CD4-positive, alpha-beta memory T cell (primary cell): Measurements from ENCODE around the gene INPP4A. TPM values are rescaled to one million over a fixed set of nuclear protein-coding genes. Genes with fewer than 3 reads are reported as not detected.

Experiments
- CTCF ChIA-PET: fragments of 350-600 bp; sonication (Branson Sonifier 250); formaldehyde crosslinking; loops from one replicate; lab custom pipeline; 2021; ENCODE audit warnings: inconsistent platforms; ENCODE audit not compliant: partially characterized antibody; lab: Charles Lee
- POLR2A ChIA-PET: fragments of 350-600 bp; sonication (Branson Sonifier 250); formaldehyde crosslinking; loops from one replicate; lab custom pipeline; 2021; ENCODE audit not compliant: partially characterized antibody; lab: Charles Lee
- DNase-seq, 5 donors: peaks; one replicate each; pipeline versions ENCODE4 v3.0.0 to v3.0.0-alpha.2; 2020 to 2022; ENCODE audit warnings: mixed read lengths in 1 of 5
- H3K27ac ChIP-seq: one replicate; pipeline ENCODE4 v1.7.0; 2013; ENCODE audit warnings: low read depth, low read length
- H3K27me3 ChIP-seq: 2 replicates; pipeline ENCODE4 v1.7.0; 2013; ENCODE audit warnings: mild to moderate bottlenecking, low read length, moderate library complexity; ENCODE audit not compliant: insufficient read depth
- H3K36me3 ChIP-seq: 2 replicates; pipeline ENCODE4 v1.7.0; 2013; ENCODE audit warnings: mild to moderate bottlenecking, low read length, moderate library complexity; ENCODE audit not compliant: insufficient read depth
- H3K4me1 ChIP-seq: 2 replicates; pipeline ENCODE4 v1.7.0; 2013; ENCODE audit warnings: mild to moderate bottlenecking, low read length, moderate library complexity; ENCODE audit not compliant: insufficient read depth
- H3K4me3 ChIP-seq, 2 donors: one replicate each; pipeline ENCODE4 v1.7.0; 2013; ENCODE audit warnings: low read length in 2 of 2, mild to moderate bottlenecking in 1 of 2
- H3K9me3 ChIP-seq, 2 donors: one replicate each; pipeline ENCODE4 v1.7.0; 2013; ENCODE audit warnings: low read length in 2 of 2, control low read depth in 1 of 2; ENCODE audit not compliant: control insufficient read depth in 1 of 2
- H3K27ac Mint-ChIP-seq, 7 donors: one replicate each; pipeline ENCODE4 v1.8.0; 2020 to 2021; ENCODE audit warnings: mixed read lengths in 7 of 7, mild to moderate bottlenecking in 6 of 7, inconsistent platforms in 3 of 7, moderate library complexity in 3 of 7
- H3K27me3 Mint-ChIP-seq, 2 donors: one replicate each; pipeline ENCODE4 v1.8.0; 2020 to 2021; ENCODE audit warnings: mixed read lengths in 2 of 2
- H3K36me3 Mint-ChIP-seq, 2 donors: one replicate each; pipeline ENCODE4 v1.8.0; 2020 to 2021; ENCODE audit warnings: mixed read lengths in 2 of 2, inconsistent platforms in 1 of 2, mild to moderate bottlenecking in 1 of 2
- H3K4me1 Mint-ChIP-seq, 4 donors: one replicate each; pipeline ENCODE4 v1.8.0; 2020 to 2021; ENCODE audit warnings: mixed read lengths in 4 of 4, mild to moderate bottlenecking in 1 of 4
- H3K4me3 Mint-ChIP-seq, 8 donors: one replicate each; pipeline ENCODE4 v1.8.0; 2020 to 2021; ENCODE audit warnings: mixed read lengths in 8 of 8, mild to moderate bottlenecking in 7 of 8, moderate library complexity in 6 of 8, inconsistent platforms in 3 of 8
- H3K9me3 Mint-ChIP-seq, 8 donors: one replicate each; pipeline ENCODE4 v1.8.0; 2020 to 2021; ENCODE audit warnings: mixed read lengths in 8 of 8, mild to moderate bottlenecking in 5 of 8, inconsistent platforms in 3 of 8, moderate library complexity in 1 of 8
- intact Hi-C: fragments of 100-400 bp; cut with micrococcal nuclease; formaldehyde crosslinking; loops from one replicate; pipeline ENCODE4 v1.15.1; 2023
- polyA plus RNA-seq, 2 donors: library from polyadenylated mRNA; unstranded; fragments of 300-500 nt; fragmentation: Illumina TruSeq; gene quantifications; one replicate each; pipeline ENCODE4 v1.2.3, GENCODE V29; 2021
- total RNA-seq, 2 experiments: library from RNA; stranded (reverse); gene quantifications; one replicate each; pipeline ENCODE4 v1.2.3, GENCODE V29; 2021

Gene INPP4A
- total and polyA plus RNA-seq, 4 experiments from 2014 or later = 30.5 to 133 (median 91.9) TPM

GRCh38 chr2:98459496-98460175 is 15.0 kb downstream of the INPP4A start:
- Mint-ChIP-seq H3K27me3 (no peaks in the 10 kb centered on the region), H3K36me3 (peaks cover 9 to 30% of the 10 kb centered on the region in 2 donors), H3K9me3 (peaks cover 0 to 3% (median 0%) of the 10 kb centered on the region in 8 donors), H3K4me3 (peak overlapping the region in 7 of 8 donors; percentile 65 to 90 (median 81)), H3K4me1 (peaks cover 76 to 95% (median 88%) of the 10 kb centered on the region in 4 donors), H3K27ac (peak overlapping the region; percentile 86 to 99 (median 97))
- CTCF ChIA-PET = interaction anchor here (0.6 to 1.2 kb wide), 3 partner anchors 11 to 362 kb away, joined by 3 to 5 read pairs (median 3); no protein-coding TSS in a partner anchor
- POLR2A ChIA-PET = interaction anchor here (1.0 to 20.9 kb wide), 4 partner anchors 9 to 22 kb away, joined by 4 to 327 read pairs (median 22); partner anchors contain the start of gene INPP4A
- Histone ChIP-seq H3K27me3 (no peaks in the 10 kb centered on the region), H3K9me3 (no peaks in the 10 kb centered on the region), H3K36me3 (no peaks in the 10 kb centered on the region), H3K4me3 (no peak overlapping the region), H3K4me1 (peaks cover 98% of the 10 kb centered on the region), H3K27ac (peak overlapping the region; percentile 68)
- intact Hi-C loops = loop anchor here (5.0 kb wide), 1 partner anchor 148 kb away; the partner anchor contains the start of genes COA5 and UNC50
- no peak for DNase-seq

GRCh38 chr2:98460573-98461497 is 16.2 kb downstream of the INPP4A start:
- no peaks in the 10 kb centered on the region for H3K27me3 ChIP-seq
- POLR2A ChIA-PET = interaction anchor here (1.1 to 20.9 kb wide), 4 partner anchors 10 to 55 kb away, joined by 3 to 338 read pairs (median 168); partner anchors contain the start of gene INPP4A
- peaks cover 98% of the 10 kb centered on the region for H3K4me1 ChIP-seq
- DNase-seq = peak; percentile 56 to 91 (median 60)
- peak overlapping the region; percentile 86 to 99 (median 97) for H3K27ac Mint-ChIP-seq
- peaks cover 0 to 1% (median 0%) of the 10 kb centered on the region in 8 donors for H3K9me3 Mint-ChIP-seq
- no peaks in the 10 kb centered on the region for H3K36me3 ChIP-seq
- no peaks in the 10 kb centered on the region for H3K27me3 Mint-ChIP-seq
- intact Hi-C loops = loop anchor here (5.0 kb wide), 1 partner anchor 146 kb away; the partner anchor contains the start of genes COA5 and UNC50
- H3K4me1 Mint-ChIP-seq = peaks cover 77 to 95% (median 87%) of the 10 kb centered on the region in 4 donors
- peaks cover 7 to 24% of the 10 kb centered on the region in 2 donors for H3K36me3 Mint-ChIP-seq
- H3K27ac ChIP-seq = peak overlapping the region; percentile 68
- CTCF ChIA-PET = interaction anchor here (1.1 to 7.6 kb wide), 4 partner anchors 10 to 24 kb away, joined by 5 to 81 read pairs (median 6); no protein-coding TSS in a partner anchor
- H3K9me3 ChIP-seq = no peaks in the 10 kb centered on the region
- peak overlapping the region; percentile 41 to 90 (median 81) for H3K4me3 Mint-ChIP-seq
- H3K4me3 ChIP-seq = no peak overlapping the region

GRCh38 chr2:98461498-98462049 is 16.9 kb downstream of the INPP4A start:
- ChIA-PET CTCF (interaction anchor here (0.9 to 7.6 kb wide), 6 partner anchors 9 to 56 kb away, joined by 3 to 81 read pairs (median 6); no protein-coding TSS in a partner anchor), POLR2A (interaction anchor here (1.1 to 20.9 kb wide), 4 partner anchors 10 to 56 kb away, joined by 3 to 338 read pairs (median 168); partner anchors contain the start of gene INPP4A)
- H3K9me3 ChIP-seq = no peaks in the 10 kb centered on the region

GRCh38 chr2:98463081-98463481 is 18.4 kb downstream of the INPP4A start:
- H3K27ac ChIP-seq = peak overlapping the region; percentile 71
- no peaks in the 10 kb centered on the region for H3K9me3 ChIP-seq
- intact Hi-C loops = loop anchor here (5.0 kb wide), 1 partner anchor 144 kb away; the partner anchor contains the start of genes COA5 and UNC50
- H3K36me3 Mint-ChIP-seq = peaks cover 6 to 15% of the 10 kb centered on the region in 2 donors
- peak overlapping the region; percentile 92 to 98 (median 97) for H3K27ac Mint-ChIP-seq
- H3K9me3 Mint-ChIP-seq = peaks cover 0 to 4% (median 0%) of the 10 kb centered on the region in 8 donors
- H3K4me1 ChIP-seq = peaks cover 98% of the 10 kb centered on the region
- no peaks in the 10 kb centered on the region for H3K27me3 Mint-ChIP-seq
- CTCF ChIA-PET = interaction anchor here (1.1 to 7.6 kb wide), 7 partner anchors 12 to 54 kb away, joined by 4 to 81 read pairs (median 32); no protein-coding TSS in a partner anchor
- no peaks in the 10 kb centered on the region for H3K36me3 ChIP-seq
- H3K4me3 Mint-ChIP-seq = peak overlapping the region; percentile 11 to 98 (median 88)
- DNase-seq = no peak
- H3K4me1 Mint-ChIP-seq = peaks cover 81 to 93% (median 88%) of the 10 kb centered on the region in 4 donors
- POLR2A ChIA-PET = interaction anchor here (1.3 to 20.9 kb wide), 6 partner anchors 9 to 308 kb away, joined by 3 to 338 read pairs (median 12); partner anchors contain the start of gene INPP4A
- H3K4me3 ChIP-seq = peak overlapping the region; percentile 33 to 40
- H3K27me3 ChIP-seq = no peaks in the 10 kb centered on the region

More at GRCh38 chr2:98461498-98462049, 16.9 kb downstream of the INPP4A start:
- H3K36me3 Mint-ChIP-seq = peaks cover 6 to 19% of the 10 kb centered on the region in 2 donors
- H3K36me3 ChIP-seq = no peaks in the 10 kb centered on the region
- peaks cover 79 to 95% (median 90%) of the 10 kb centered on the region in 4 donors for H3K4me1 Mint-ChIP-seq
- intact Hi-C loops = loop anchor here (5.0 kb wide), 1 partner anchor 146 kb away; the partner anchor contains the start of genes COA5 and UNC50
- H3K9me3 Mint-ChIP-seq = peaks cover 0 to 1% (median 0%) of the 10 kb centered on the region in 8 donors
- peak overlapping the region; percentile 86 to 99 (median 97) for H3K27ac Mint-ChIP-seq
- H3K27me3 Mint-ChIP-seq = no peaks in the 10 kb centered on the region
- H3K27ac ChIP-seq = peak overlapping the region; percentile 68
- H3K4me3 Mint-ChIP-seq = peak overlapping the region in 7 of 8 donors; percentile 17 to 90 (median 81)
- H3K4me1 ChIP-seq = peaks cover 99% of the 10 kb centered on the region
- no peak for DNase-seq
- H3K27me3 ChIP-seq = no peaks in the 10 kb centered on the region
- H3K4me3 ChIP-seq = no peak overlapping the region

GRCh38 chr2:98463551-98463971 is 18.9 kb downstream of the INPP4A start:
- ChIA-PET POLR2A (interaction anchor here (0.7 to 20.9 kb wide), 12 partner anchors 9 to 751 kb away, joined by 3 to 338 read pairs (median 6); partner anchors contain the start of genes C2orf15, INPP4A and ZAP70), CTCF (interaction anchor here (1.0 to 7.6 kb wide), 11 partner anchors 7 to 54 kb away, joined by 3 to 81 read pairs (median 7); no protein-coding TSS in a partner anchor)
- Mint-ChIP-seq H3K4me3 (peak overlapping the region; percentile 80 to 98 (median 90)), H3K27me3 (no peaks in the 10 kb centered on the region), H3K27ac (peak overlapping the region; percentile 92 to 98 (median 97)), H3K4me1 (peaks cover 81 to 93% (median 87%) of the 10 kb centered on the region in 4 donors), H3K9me3 (peaks cover 0 to 4% (median 0%) of the 10 kb centered on the region in 8 donors), H3K36me3 (peaks cover 2 to 12% of the 10 kb centered on the region in 2 donors)
- DNase-seq = no peak
- H3K36me3 ChIP-seq = no peaks in the 10 kb centered on the region
- H3K27me3 ChIP-seq = no peaks in the 10 kb centered on the region
- peak overlapping the region; percentile 33 to 40 for H3K4me3 ChIP-seq
- H3K4me1 ChIP-seq = peaks cover 98% of the 10 kb centered on the region
- H3K9me3 ChIP-seq = no peaks in the 10 kb centered on the region
- H3K27ac ChIP-seq = peak overlapping the region; percentile 71
- intact Hi-C loops = loop anchor here (5.0 kb wide), 1 partner anchor 144 kb away; the partner anchor contains the start of genes COA5 and UNC50
